Suprapubic skin (tissue), 4 donors: Measurements from ENCODE around the gene SHISA7. TPM values are rescaled to one million over a fixed set of nuclear protein-coding genes. Genes with fewer than 3 reads are reported as not detected.

Source experiments
- DNase-seq, 2 donors: peaks; one replicate each; pipeline ENCODE4 v3.0.0-alpha.2; 2019; ENCODE audit warnings: low spot score in 2 of 2
- H3K27ac ChIP-seq: fragments of 200-600 bp; sonication (generic); one replicate; pipeline ENCODE4 v1.5.1; 2019
- H3K27me3 ChIP-seq: fragments of 200-600 bp; sonication (generic); one replicate; pipeline ENCODE4 v1.5.1; 2019
- H3K36me3 ChIP-seq: fragments of 200-600 bp; sonication (generic); one replicate; pipeline ENCODE4 v1.5.1; 2019
- H3K4me1 ChIP-seq: fragments of 200-600 bp; sonication (generic); one replicate; pipeline ENCODE4 v1.5.1; 2019
- H3K4me3 ChIP-seq: fragments of 200-600 bp; sonication (generic); one replicate; pipeline ENCODE4 v1.5.1; 2019; ENCODE audit warnings: mild to moderate bottlenecking
- H3K9me3 ChIP-seq: fragments of 200-600 bp; sonication (generic); one replicate; pipeline ENCODE4 v1.5.1; 2019
- EP300 ChIP-seq: sonication (generic); formaldehyde crosslinking; IDR thresholded peaks from one replicate; pipeline ENCODE4 v1.6.1; 2017; ENCODE audit warnings: antibody characterized with exemption
- POLR2A ChIP-seq, 2 donors: fragments of 450-650 bp; IDR thresholded peaks; one replicate each; pipeline ENCODE4 v1.6.1; 2017; ENCODE audit warnings: antibody characterized with exemption in 2 of 2, mild to moderate bottlenecking in 2 of 2, moderate library complexity in 2 of 2
- POLR2AphosphoS5 ChIP-seq, 3 donors: sonication (generic); formaldehyde crosslinking; IDR thresholded peaks; one replicate each; pipeline ENCODE4 v1.6.1; 2017; ENCODE audit warnings: antibody characterized with exemption in 3 of 3
- WGBS: methylation state at CpG from one replicate; pipeline ENCODE4 v1.1.5; 2018; 5-methylcytosine and 5-hydroxymethylcytosine counted together
- total RNA-seq, 4 donors: library from RNA; depleted of rRNA; stranded (reverse); fragments of >200 nt; gene quantifications; one replicate each; pipeline ENCODE4 v1.1.0, GENCODE V29; 2016
- TF ChIP-seq, protein P1 (sequence below), 2 donors: fragments of 200-600 bp in 1 of 2; fragments of 450-650 bp in 1 of 2; sonication (generic) in 1 of 2; IDR thresholded peaks; one replicate each; pipeline ENCODE4 v1.5.1; 2016 to 2019; ENCODE audit warnings: antibody characterized with exemption in 2 of 2, mild to moderate bottlenecking in 1 of 2, moderate library complexity in 1 of 2

SHISA7 gene
- total RNA-seq, 4 donors from 2014 or later: 0.08 to 0.26 TPM; not detected in 2

DNA sequence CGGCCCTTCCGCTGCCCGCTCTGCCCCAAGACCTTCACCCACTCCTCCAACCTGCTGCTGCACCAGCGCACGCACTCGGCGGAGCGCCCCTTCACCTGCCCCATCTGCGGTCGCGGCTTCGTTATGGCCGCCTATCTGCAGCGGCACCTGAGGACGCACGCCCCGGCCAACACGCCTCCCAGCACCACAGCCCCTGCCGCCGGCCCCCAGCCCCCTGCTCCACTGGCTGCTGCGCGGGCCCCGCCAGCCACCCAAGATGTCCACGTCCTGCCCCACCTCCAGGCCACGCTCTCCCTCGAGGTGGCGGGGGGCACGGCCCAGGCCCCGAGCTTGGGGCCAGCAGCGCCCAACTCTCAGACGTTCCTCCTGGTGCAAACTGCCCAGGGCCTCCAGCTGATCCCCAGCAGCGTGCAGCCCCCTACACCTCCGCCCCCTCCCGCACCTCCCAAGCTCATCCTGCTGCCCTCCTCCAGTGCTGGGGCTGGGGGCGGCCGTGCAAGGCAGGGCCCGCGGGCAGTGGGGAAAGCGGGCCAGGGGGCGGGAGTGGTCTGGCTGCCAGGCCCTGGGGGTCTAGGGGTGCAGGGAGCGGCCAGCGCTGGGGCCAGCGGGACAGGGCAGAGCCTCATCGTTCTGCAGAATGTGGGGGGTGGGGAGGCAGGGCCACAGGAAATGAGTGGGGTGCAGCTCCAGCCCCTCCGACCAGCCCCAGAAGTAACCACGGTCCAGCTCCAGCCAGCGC lies 40.0 kb upstream of the SHISA7 start:
- no peaks in the 10 kb centered on the region for H3K27me3 ChIP-seq
- no peak overlapping the region for H3K27ac ChIP-seq
- no peak overlapping the region for H3K4me3 ChIP-seq
- WGBS: 97% methylated on average over 33 of the region's 47 CpGs
- peaks cover 24% of the 10 kb centered on the region for H3K36me3 ChIP-seq
- DNase-seq: peak in 1 of 2 donors; percentile 60
- TF ChIP-seq POLR2AphosphoS5 (IDR thresholded peaks at IDR 0.05): no peak
- H3K9me3 ChIP-seq: no peaks in the 10 kb centered on the region
- H3K4me1 ChIP-seq: peaks cover 47% of the 10 kb centered on the region

DNA sequence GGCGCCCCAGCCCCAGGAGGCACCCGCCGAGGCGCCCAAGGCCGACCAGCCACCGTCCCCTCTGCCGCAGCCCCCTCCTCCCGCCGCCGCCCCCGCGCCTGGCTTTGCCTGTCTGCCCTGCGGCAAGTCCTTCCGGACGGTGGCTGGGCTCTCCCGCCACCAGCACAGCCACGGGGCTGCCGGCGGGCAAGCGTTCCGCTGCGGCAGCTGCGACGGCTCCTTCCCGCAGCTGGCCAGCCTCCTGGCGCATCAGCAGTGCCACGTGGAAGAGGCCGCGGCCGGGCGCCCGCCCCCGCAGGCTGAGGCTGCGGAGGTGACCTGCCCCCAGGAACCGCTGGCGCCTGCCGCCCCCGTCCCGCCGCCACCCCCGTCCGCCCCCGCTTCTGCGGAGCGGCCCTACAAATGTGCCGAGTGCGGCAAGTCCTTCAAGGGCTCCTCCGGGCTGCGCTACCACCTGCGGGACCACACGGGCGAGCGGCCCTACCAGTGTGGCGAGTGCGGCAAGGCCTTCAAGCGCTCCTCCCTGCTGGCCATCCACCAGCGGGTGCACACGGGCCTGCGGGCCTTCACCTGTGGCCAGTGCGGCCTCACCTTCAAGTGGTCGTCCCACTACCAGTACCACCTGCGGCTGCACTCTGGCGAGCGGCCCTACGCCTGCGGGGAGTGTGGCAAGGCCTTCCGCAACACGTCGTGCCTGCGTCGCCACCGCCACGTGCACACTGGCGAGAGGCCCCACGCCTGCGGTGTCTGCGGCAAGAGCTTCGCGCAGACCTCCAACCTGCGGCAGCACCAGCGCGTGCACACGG lies 39.3 kb upstream of the SHISA7 start:
- no peak for TF ChIP-seq POLR2AphosphoS5 (IDR thresholded peaks at IDR 0.05)
- TF ChIP-seq EP300: no peak
- no peak for TF ChIP-seq POLR2A (IDR thresholded peaks at IDR 0.05)
- TF ChIP-seq, protein P1, sequence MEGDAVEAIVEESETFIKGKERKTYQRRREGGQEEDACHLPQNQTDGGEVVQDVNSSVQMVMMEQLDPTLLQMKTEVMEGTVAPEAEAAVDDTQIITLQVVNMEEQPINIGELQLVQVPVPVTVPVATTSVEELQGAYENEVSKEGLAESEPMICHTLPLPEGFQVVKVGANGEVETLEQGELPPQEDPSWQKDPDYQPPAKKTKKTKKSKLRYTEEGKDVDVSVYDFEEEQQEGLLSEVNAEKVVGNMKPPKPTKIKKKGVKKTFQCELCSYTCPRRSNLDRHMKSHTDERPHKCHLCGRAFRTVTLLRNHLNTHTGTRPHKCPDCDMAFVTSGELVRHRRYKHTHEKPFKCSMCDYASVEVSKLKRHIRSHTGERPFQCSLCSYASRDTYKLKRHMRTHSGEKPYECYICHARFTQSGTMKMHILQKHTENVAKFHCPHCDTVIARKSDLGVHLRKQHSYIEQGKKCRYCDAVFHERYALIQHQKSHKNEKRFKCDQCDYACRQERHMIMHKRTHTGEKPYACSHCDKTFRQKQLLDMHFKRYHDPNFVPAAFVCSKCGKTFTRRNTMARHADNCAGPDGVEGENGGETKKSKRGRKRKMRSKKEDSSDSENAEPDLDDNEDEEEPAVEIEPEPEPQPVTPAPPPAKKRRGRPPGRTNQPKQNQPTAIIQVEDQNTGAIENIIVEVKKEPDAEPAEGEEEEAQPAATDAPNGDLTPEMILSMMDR (IDR thresholded peaks at IDR 0.05): no peak
- peak in 1 of 2 donors; percentile 54 for DNase-seq
- H3K27me3 ChIP-seq: no peaks in the 10 kb centered on the region

DNA sequence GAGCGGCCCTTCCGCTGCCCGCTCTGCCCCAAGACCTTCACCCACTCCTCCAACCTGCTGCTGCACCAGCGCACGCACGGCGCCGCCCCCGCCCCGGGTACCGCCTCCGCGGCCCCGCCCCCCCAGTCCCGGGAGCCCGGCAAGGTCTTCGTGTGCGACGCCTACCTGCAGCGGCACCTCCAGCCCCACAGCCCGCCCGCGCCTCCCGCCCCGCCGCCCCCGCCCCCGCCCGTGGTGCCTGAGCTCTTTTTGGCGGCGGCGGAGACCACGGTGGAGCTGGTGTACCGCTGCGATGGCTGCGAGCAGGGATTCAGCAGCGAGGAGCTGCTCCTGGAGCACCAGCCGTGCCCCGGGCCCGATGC lies 38.7 kb upstream of the SHISA7 start:
- Histone ChIP-seq H3K27me3 (no peaks in the 10 kb centered on the region), H3K9me3 (no peaks in the 10 kb centered on the region), H3K4me1 (peaks cover 47% of the 10 kb centered on the region), H3K27ac (no peak overlapping the region), H3K4me3 (no peak overlapping the region), H3K36me3 (peaks cover 24% of the 10 kb centered on the region)
- WGBS: 80% methylated on average over 7 of the region's 40 CpGs
- TF ChIP-seq, protein P1 (IDR thresholded peaks at IDR 0.05): no peak
- TF ChIP-seq POLR2A (IDR thresholded peaks at IDR 0.05): no peak
- no peak for TF ChIP-seq POLR2AphosphoS5 (IDR thresholded peaks at IDR 0.05)
- no peak for TF ChIP-seq EP300
- DNase-seq: no peak

More for the DNA sequence above, 39.3 kb upstream of the SHISA7 start:
- no peaks in the 10 kb centered on the region for H3K9me3 ChIP-seq
- H3K4me3 ChIP-seq: no peak overlapping the region
- H3K36me3 ChIP-seq: peaks cover 24% of the 10 kb centered on the region
- no peak overlapping the region for H3K27ac ChIP-seq
- peaks cover 47% of the 10 kb centered on the region for H3K4me1 ChIP-seq
- 100% methylated on average over 4 of the region's 83 CpGs for WGBS

DNA sequence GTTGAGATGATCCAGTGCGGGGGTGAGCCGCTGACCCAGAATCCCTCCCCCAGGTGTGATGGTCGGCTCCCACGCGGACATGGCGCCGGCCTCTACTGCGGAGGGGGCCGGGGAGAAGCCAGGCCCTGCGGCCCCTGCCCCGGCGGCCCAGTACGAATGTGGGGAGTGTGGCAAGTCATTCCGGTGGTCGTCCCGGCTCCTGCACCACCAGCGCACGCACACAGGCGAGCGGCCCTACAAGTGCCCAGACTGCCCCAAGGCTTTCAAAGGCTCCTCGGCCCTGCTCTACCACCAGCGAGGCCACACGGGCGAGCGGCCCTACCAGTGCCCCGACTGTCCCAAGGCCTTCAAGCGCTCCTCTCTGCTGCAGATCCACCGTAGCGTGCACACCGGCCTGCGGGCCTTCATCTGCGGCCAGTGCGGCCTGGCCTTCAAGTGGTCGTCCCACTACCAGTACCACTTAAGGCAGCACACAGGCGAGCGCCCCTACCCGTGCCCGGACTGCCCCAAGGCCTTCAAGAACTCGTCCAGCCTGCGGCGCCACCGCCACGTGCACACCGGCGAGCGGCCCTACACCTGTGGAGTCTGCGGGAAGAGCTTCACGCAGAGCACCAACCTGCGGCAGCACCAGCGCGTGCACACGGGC lies 38.2 kb upstream of the SHISA7 start:
- Histone ChIP-seq H3K9me3 (no peaks in the 10 kb centered on the region), H3K27me3 (no peaks in the 10 kb centered on the region), H3K27ac (no peak overlapping the region), H3K36me3 (peaks cover 24% of the 10 kb centered on the region), H3K4me1 (peaks cover 42% of the 10 kb centered on the region), H3K4me3 (no peak overlapping the region)
- WGBS: 97% methylated on average over 16 of the region's 52 CpGs
- no peak for DNase-seq
- TF ChIP-seq POLR2A (IDR thresholded peaks at IDR 0.05): no peak
- TF ChIP-seq, protein P1 (IDR thresholded peaks at IDR 0.05): no peak
- no peak for TF ChIP-seq POLR2AphosphoS5 (IDR thresholded peaks at IDR 0.05)
- TF ChIP-seq EP300: no peak

DNA sequence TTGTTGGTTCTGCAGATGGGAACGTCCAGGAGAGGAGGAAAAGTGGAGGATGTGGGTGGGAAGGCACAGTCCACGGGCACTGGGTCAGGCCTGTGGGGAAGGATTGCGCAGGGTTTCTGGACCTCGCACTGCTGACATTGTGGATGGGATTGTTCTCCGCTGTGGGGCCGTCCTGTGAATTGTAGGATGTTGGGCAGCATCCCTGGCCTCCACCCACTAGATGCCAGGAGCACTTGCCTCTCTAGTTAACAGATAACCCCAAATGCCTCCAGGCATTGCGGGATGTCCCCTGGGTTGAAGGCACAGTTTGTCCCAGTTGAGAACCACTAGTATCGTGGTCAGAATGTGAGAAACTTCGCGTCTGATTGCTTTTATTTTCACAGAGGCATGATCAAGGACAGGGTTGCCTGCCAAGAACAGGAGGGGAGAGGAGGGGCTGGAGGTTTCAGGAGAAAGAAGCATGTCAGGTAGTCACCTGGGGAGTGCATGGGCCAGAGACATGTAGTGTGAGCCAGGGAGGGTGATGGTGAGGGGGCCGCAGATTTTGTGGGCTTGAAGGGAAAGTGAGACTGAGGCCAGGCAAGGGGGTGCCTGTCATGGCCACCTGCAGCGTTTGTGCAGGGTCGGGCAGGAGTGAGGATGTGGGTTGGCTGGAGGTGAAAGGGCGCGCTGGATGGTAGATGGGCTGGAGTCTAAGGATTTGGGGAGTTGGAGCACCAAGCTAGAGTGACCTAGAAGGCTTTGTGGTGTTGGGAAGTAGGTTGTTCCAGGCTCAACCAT lies 36.5 kb upstream of the SHISA7 start:
- Histone ChIP-seq H3K4me3 (no peak overlapping the region), H3K9me3 (no peaks in the 10 kb centered on the region), H3K4me1 (peaks cover 35% of the 10 kb centered on the region), H3K36me3 (peaks cover 24% of the 10 kb centered on the region), H3K27ac (no peak overlapping the region), H3K27me3 (no peaks in the 10 kb centered on the region)
- WGBS: 79% methylated on average over 15 of the region's 15 CpGs
- TF ChIP-seq, protein P1 (IDR thresholded peaks at IDR 0.05): no peak
- no peak for TF ChIP-seq EP300
- TF ChIP-seq POLR2AphosphoS5 (IDR thresholded peaks at IDR 0.05): no peak
- TF ChIP-seq POLR2A (IDR thresholded peaks at IDR 0.05): no peak
- DNase-seq: no peak
